Neural cell (in vitro differentiated cells): ENCODE measurements around the gene PRKCA. TPM values are rescaled to one million over a fixed set of nuclear protein-coding genes. Genes with fewer than 3 reads are reported as not detected.

Experiments
- H2AFZ ChIP-seq: fragments of 200-600, 300-800 bp; sonication (generic), shearing (Covaris generic); 2 replicates; pipeline ENCODE4 v1.6.0; 2014; ENCODE audit warnings: low read depth, mild to moderate bottlenecking, antibody characterized with exemption, low read length, moderate library complexity
- H3F3A ChIP-seq: fragments of 200-600 bp; shearing (Covaris generic); 2 replicates; pipeline ENCODE4 v1.6.1; 2016; ENCODE audit warnings: mild to moderate bottlenecking, moderate library complexity, mixed read lengths, antibody characterized with exemption, low read length; ENCODE audit not compliant: insufficient read depth, poor library complexity, severe bottlenecking
- H3K27ac ChIP-seq: fragments of 200-600, 300-800 bp; sonication (generic), shearing (Covaris generic); 2 replicates; pipeline ENCODE4 v1.5.1; 2014; ENCODE audit warnings: mild to moderate bottlenecking, low read length, moderate library complexity
- H3K27me3 ChIP-seq: fragments of 300-800, 200-600 bp; sonication (generic), shearing (Covaris generic); 2 replicates; pipeline ENCODE4 v1.6.0; 2014; ENCODE audit warnings: mild to moderate bottlenecking, low read depth, low read length, moderate library complexity; ENCODE audit not compliant: insufficient read depth
- H3K36me3 ChIP-seq: fragments of 300-800, 200-600 bp; sonication (generic), shearing (Covaris generic); 2 replicates; pipeline ENCODE4 v1.5.1; 2014; ENCODE audit warnings: mild to moderate bottlenecking, antibody characterized with exemption, low read length, moderate library complexity; ENCODE audit not compliant: insufficient read depth
- H3K4me2 ChIP-seq: fragments of 300-800, 200-600 bp; sonication (generic), shearing (Covaris generic); 2 replicates; pipeline ENCODE4 v1.6.0; 2014; ENCODE audit warnings: mild to moderate bottlenecking, low read length
- H3K4me3 ChIP-seq: fragments of 300-800, 200-600 bp; sonication (generic), shearing (Covaris generic); 2 replicates; pipeline ENCODE4 v1.5.1; 2014; ENCODE audit warnings: mild to moderate bottlenecking, low read length, moderate library complexity
- H3K79me2 ChIP-seq: fragments of 200-600 bp; shearing (Covaris generic); replicated peaks from 2 replicates; pipeline ENCODE4 v1.6.0; 2014; ENCODE audit warnings: mild to moderate bottlenecking, low read length, moderate library complexity; ENCODE audit not compliant: insufficient read depth
- H3K9ac ChIP-seq: fragments of 300-800, 200-600 bp; sonication (generic), shearing (Covaris generic); 2 replicates; pipeline ENCODE4 v1.6.1; 2016; ENCODE audit warnings: mild to moderate bottlenecking, low read length, mixed read lengths
- H3K9me2 ChIP-seq: fragments of 200-600 bp; shearing (Covaris generic); 2 replicates; pipeline ENCODE4 v1.6.1; 2016; ENCODE audit warnings: mild to moderate bottlenecking, low read length, mixed read lengths; ENCODE audit not compliant: insufficient read depth
- H3K9me3 ChIP-seq: fragments of 200-600, 300-800 bp; sonication (generic), shearing (Covaris generic); 2 replicates; pipeline ENCODE4 v1.6.1; 2016; ENCODE audit warnings: mild to moderate bottlenecking, mixed run types, low read length, moderate library complexity, mixed read lengths
- H4K20me1 ChIP-seq: fragments of 200-600 bp; shearing (Covaris generic); 2 replicates; pipeline ENCODE4 v1.6.1; 2016; ENCODE audit warnings: mild to moderate bottlenecking, mixed run types; ENCODE audit not compliant: insufficient read depth
- EP300 ChIP-seq: fragments of 450-650 bp; conservative IDR thresholded peaks from 2 replicates; pipeline ENCODE4 v1.6.1; 2014; ENCODE audit warnings: antibody characterized with exemption, mild to moderate bottlenecking, moderate library complexity; ENCODE audit not compliant: poor library complexity, severe bottlenecking
- EZH2 ChIP-seq: fragments of 200-600, 300-800 bp; shearing (Covaris generic), sonication (generic); IDR thresholded peaks from 2 replicates; pipeline ENCODE4 v1.6.1; 2014; ENCODE audit warnings: antibody characterized with exemption, low read length, borderline replicate concordance, mild to moderate bottlenecking; ENCODE audit not compliant: insufficient read depth, poor library complexity, severe bottlenecking
- MXI1 ChIP-seq: fragments of 450-650 bp; conservative IDR thresholded peaks from 2 replicates; pipeline ENCODE4 v1.6.1; 2014; ENCODE audit warnings: antibody characterized with exemption, mild to moderate bottlenecking; ENCODE audit not compliant: poor library complexity, severe bottlenecking
- POLR2AphosphoS5 ChIP-seq: IDR thresholded peaks from 2 replicates; pipeline ENCODE4 v1.6.1; 2012
- RAD21 ChIP-seq: fragments of 450-650 bp; conservative IDR thresholded peaks from 2 replicates; pipeline ENCODE4 v1.6.1; 2014; ENCODE audit warnings: antibody characterized with exemption, mild to moderate bottlenecking, moderate library complexity
- SMC3 ChIP-seq: fragments of 450-650 bp; conservative IDR thresholded peaks from 2 replicates; pipeline ENCODE4 v1.6.1; 2014; ENCODE audit warnings: antibody characterized with exemption, mild to moderate bottlenecking, moderate library complexity; ENCODE audit not compliant: poor library complexity
- TAF1 ChIP-seq: IDR thresholded peaks from 2 replicates; pipeline ENCODE4 v1.6.1; 2012; ENCODE audit warnings: low read depth
- polyA plus RNA-seq: library from polyadenylated mRNA; depleted of rRNA; stranded (reverse); fragments of >200 nt; gene quantifications from 2 replicates; pipeline ENCODE4 v1.2.3, GENCODE V29; 2014
- TF ChIP-seq, protein P1 (sequence below): IDR thresholded peaks from 2 replicates; pipeline ENCODE4 v1.6.1; 2012; ENCODE audit warnings: borderline replicate concordance
- TF ChIP-seq, protein P2 (sequence below): fragments of 450-650 bp; IDR thresholded peaks from 2 replicates; pipeline ENCODE4 v1.5.1; 2014; ENCODE audit warnings: antibody characterized with exemption, mild to moderate bottlenecking, moderate library complexity; ENCODE audit not compliant: poor library complexity, severe bottlenecking

PRKCA gene
- polyA plus RNA-seq, 1 donor from 2014 or later = 5.9 TPM

GRCh38 chr17:66405836-66406677 lies 103.6 kb downstream of the PRKCA start:
- no peaks in the 10 kb centered on the region for H3K79me2 ChIP-seq
- TF ChIP-seq EZH2 = no peak
- TF ChIP-seq EP300 = peak; percentile 85
- TF ChIP-seq, protein P1, sequence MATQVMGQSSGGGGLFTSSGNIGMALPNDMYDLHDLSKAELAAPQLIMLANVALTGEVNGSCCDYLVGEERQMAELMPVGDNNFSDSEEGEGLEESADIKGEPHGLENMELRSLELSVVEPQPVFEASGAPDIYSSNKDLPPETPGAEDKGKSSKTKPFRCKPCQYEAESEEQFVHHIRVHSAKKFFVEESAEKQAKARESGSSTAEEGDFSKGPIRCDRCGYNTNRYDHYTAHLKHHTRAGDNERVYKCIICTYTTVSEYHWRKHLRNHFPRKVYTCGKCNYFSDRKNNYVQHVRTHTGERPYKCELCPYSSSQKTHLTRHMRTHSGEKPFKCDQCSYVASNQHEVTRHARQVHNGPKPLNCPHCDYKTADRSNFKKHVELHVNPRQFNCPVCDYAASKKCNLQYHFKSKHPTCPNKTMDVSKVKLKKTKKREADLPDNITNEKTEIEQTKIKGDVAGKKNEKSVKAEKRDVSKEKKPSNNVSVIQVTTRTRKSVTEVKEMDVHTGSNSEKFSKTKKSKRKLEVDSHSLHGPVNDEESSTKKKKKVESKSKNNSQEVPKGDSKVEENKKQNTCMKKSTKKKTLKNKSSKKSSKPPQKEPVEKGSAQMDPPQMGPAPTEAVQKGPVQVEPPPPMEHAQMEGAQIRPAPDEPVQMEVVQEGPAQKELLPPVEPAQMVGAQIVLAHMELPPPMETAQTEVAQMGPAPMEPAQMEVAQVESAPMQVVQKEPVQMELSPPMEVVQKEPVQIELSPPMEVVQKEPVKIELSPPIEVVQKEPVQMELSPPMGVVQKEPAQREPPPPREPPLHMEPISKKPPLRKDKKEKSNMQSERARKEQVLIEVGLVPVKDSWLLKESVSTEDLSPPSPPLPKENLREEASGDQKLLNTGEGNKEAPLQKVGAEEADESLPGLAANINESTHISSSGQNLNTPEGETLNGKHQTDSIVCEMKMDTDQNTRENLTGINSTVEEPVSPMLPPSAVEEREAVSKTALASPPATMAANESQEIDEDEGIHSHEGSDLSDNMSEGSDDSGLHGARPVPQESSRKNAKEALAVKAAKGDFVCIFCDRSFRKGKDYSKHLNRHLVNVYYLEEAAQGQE = no peak
- TF ChIP-seq MXI1 = no peak
- no peak for TF ChIP-seq RAD21
- TF ChIP-seq, protein P2, sequence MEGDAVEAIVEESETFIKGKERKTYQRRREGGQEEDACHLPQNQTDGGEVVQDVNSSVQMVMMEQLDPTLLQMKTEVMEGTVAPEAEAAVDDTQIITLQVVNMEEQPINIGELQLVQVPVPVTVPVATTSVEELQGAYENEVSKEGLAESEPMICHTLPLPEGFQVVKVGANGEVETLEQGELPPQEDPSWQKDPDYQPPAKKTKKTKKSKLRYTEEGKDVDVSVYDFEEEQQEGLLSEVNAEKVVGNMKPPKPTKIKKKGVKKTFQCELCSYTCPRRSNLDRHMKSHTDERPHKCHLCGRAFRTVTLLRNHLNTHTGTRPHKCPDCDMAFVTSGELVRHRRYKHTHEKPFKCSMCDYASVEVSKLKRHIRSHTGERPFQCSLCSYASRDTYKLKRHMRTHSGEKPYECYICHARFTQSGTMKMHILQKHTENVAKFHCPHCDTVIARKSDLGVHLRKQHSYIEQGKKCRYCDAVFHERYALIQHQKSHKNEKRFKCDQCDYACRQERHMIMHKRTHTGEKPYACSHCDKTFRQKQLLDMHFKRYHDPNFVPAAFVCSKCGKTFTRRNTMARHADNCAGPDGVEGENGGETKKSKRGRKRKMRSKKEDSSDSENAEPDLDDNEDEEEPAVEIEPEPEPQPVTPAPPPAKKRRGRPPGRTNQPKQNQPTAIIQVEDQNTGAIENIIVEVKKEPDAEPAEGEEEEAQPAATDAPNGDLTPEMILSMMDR = no peak
- TF ChIP-seq TAF1 = no peak
- TF ChIP-seq SMC3 = no peak
- TF ChIP-seq POLR2AphosphoS5 = peak; percentile 75
- no peak overlapping the region for H3K9ac ChIP-seq
- H3K9me2 ChIP-seq = no peaks in the 10 kb centered on the region
- H3F3A ChIP-seq = no peaks in the 10 kb centered on the region
- no peak overlapping the region for H3K4me2 ChIP-seq
- H3K27ac ChIP-seq = no peak overlapping the region
- H3K4me3 ChIP-seq = no peak overlapping the region
- no peak overlapping the region for H2AFZ ChIP-seq
- no peaks in the 10 kb centered on the region for H3K27me3 ChIP-seq
- no peaks in the 10 kb centered on the region for H3K36me3 ChIP-seq
- H4K20me1 ChIP-seq = no peaks in the 10 kb centered on the region
- no peaks in the 10 kb centered on the region for H3K9me3 ChIP-seq

DNA sequence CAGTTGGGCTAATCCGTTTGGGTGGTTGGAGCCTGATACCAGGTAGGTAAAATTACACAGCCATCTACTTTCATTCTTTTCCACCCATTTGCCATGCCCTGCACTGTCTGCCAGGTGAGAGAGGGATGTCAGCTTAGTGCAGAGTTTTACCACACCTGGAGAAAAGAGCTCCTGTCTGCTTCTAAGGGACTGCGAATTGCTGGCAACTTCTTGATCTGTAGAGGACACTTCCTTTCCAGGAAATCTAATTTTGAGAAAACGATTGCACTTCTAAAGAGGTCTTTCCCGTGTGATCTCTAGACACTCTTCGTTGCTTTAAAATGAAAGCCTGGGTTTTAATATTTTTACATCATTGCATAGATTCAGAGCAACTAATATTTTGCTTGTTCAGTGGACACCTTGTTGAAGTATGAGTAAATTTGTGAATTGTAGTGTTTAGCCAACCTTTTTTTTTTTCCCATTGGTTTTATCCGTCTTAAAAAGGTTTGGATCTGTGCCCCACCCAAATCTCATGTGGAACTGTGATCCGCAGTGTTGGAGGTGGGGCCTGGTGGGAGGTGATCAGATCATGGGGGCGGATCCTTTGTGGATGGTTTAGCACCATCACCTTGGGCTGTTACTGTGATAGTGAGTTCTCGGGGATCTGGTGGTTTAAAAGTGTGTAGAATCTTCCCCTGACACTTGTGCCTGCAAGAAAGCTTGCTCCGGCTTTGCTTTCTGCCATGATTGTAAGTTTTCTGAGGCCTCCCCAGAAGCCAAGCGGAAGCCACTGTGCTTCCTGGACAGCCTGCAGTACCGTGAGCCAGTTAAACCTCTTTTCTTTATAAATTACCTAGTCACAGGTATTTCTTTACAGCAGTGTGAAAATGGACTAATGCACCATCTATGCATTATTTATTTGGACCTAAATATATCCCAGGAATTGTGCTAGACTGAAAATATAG lies 104.6 kb downstream of the PRKCA start:
- H3K9me2 ChIP-seq = no peaks in the 10 kb centered on the region
- TF ChIP-seq, protein P2 = no peak
- no peak for TF ChIP-seq TAF1
- TF ChIP-seq, protein P1 = no peak
- no peak for TF ChIP-seq RAD21
- no peak for TF ChIP-seq EZH2
- TF ChIP-seq POLR2AphosphoS5 = no peak
- TF ChIP-seq SMC3 = no peak
- TF ChIP-seq EP300 = no peak
- H3K9ac ChIP-seq = no peak overlapping the region
- H3K79me2 ChIP-seq = no peaks in the 10 kb centered on the region
- no peaks in the 10 kb centered on the region for H3K36me3 ChIP-seq
- no peaks in the 10 kb centered on the region for H3K27me3 ChIP-seq
- no peaks in the 10 kb centered on the region for H3F3A ChIP-seq
- no peaks in the 10 kb centered on the region for H3K9me3 ChIP-seq
- no peak overlapping the region for H3K4me3 ChIP-seq
- no peak overlapping the region for H3K27ac ChIP-seq
- no peaks in the 10 kb centered on the region for H4K20me1 ChIP-seq
- no peak overlapping the region for H2AFZ ChIP-seq
- H3K4me2 ChIP-seq = no peak overlapping the region
